Right lobe of liver (tissue), 4 donors: ENCODE results near the gene CNKSR2.

Experiments
- CTCF ChIP-seq, 4 donors: fragments of 200-600 bp in 3 of 4; fragments of 450-650 bp in 1 of 4; IDR thresholded peaks; one replicate each; pipeline versions ENCODE4 v1.5.1 to v1.8.0; 2016 to 2022; ENCODE audit warnings: antibody characterized with exemption in 4 of 4, mild to moderate bottlenecking in 2 of 4
- POLR2A ChIP-seq: fragments of 450-650 bp; IDR thresholded peaks from one replicate; pipeline ENCODE4 v1.6.1; 2017; ENCODE audit warnings: antibody characterized with exemption, mild to moderate bottlenecking
- donor health status: DM: no; HTN: no; CAD: no.
- donor health status: DM: no; HTN: no; CAD: no.
- donor health status: DM: no; HTN: yes; CAD: no.

- TF ChIP-seq POLR2A, result no peak
- TF ChIP-seq CTCF (IDR thresholded peaks at IDR 0.05), result no peak
Measured at GRCh38 chrX:21354725-21355124, 19.5 kb upstream of the CNKSR2 start.
